ENCODE results near the gene AAK1.
"Not testable (repeated sequence)": the region's sequence is repeated elsewhere in the genome, so short reads cannot be mapped to it uniquely, and the experiment has no call there.

The AAK1 gene

DNA sequence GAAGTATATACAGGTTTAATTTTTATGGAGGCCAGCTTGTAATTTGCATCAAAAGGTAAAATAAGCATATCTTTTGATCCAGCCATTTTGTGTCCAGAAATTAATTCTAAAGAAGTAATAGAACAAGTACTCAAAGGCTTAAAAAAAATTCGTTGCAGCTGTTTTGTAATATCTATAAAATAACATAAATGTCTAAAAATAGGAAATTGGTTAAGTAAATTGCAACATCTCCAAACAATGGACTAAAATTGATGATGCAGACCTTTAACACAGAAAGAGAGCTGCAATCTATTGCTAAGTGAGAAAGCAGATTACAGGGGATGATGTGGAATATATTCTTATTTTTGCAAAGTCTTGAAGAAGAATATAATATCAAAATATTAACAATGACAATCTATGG is 19.4 kb downstream of the AAK1 start:
- DNase-seq: no peak
- no peak overlapping the region for H3K4me3 ChIP-seq
- H3K9me3 ChIP-seq: no peaks in the 10 kb centered on the region
- H3K4me1 ChIP-seq: peaks cover 0 to 59% (median 13%) of the 10 kb centered on the region in 4 donors
- no peaks in the 10 kb centered on the region for H3K27me3 ChIP-seq
- TF ChIP-seq, protein P1, sequence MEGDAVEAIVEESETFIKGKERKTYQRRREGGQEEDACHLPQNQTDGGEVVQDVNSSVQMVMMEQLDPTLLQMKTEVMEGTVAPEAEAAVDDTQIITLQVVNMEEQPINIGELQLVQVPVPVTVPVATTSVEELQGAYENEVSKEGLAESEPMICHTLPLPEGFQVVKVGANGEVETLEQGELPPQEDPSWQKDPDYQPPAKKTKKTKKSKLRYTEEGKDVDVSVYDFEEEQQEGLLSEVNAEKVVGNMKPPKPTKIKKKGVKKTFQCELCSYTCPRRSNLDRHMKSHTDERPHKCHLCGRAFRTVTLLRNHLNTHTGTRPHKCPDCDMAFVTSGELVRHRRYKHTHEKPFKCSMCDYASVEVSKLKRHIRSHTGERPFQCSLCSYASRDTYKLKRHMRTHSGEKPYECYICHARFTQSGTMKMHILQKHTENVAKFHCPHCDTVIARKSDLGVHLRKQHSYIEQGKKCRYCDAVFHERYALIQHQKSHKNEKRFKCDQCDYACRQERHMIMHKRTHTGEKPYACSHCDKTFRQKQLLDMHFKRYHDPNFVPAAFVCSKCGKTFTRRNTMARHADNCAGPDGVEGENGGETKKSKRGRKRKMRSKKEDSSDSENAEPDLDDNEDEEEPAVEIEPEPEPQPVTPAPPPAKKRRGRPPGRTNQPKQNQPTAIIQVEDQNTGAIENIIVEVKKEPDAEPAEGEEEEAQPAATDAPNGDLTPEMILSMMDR (IDR thresholded peaks at IDR 0.05): no peak
- H3K36me3 ChIP-seq: no peaks in the 10 kb centered on the region
- intact Hi-C loops (cut with DNase I; ENCODE audit: low total_unique reads): no loop called here
- no peak overlapping the region for H3K27ac ChIP-seq

DNA sequence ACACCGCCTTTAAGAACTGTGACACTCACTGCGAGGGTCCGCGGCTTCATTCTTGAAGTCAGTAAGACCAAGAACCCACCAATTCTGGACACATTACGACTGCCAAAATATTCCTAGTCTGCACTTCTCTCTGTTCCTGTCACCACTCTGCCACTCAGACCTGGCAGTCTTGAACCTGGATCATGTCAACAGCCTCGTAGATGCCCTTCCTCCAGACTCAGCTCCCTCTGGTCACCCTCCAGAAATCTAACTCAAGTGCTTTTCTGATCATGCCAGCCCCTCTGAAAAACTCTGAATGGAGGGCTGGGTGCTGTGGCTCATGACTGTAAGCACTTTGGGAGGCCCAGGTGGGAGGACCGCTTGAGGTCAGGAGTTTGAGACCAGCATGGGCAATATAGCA is 20.3 kb downstream of the AAK1 start:
- Histone ChIP-seq H3K9me3 (no peaks in the 10 kb centered on the region), H3K36me3 (no peaks in the 10 kb centered on the region), H3K4me3 (no peak overlapping the region), H3K27ac (no peak overlapping the region), H3K27me3 (no peaks in the 10 kb centered on the region), H3K4me1 (peaks cover 0 to 59% (median 14%) of the 10 kb centered on the region in 4 donors)
- intact Hi-C loops (cut with DNase I; ENCODE audit: low total_unique reads): no loop called here
- no peak for DNase-seq
- TF ChIP-seq, protein P1 (IDR thresholded peaks at IDR 0.05): no peak

DNA sequence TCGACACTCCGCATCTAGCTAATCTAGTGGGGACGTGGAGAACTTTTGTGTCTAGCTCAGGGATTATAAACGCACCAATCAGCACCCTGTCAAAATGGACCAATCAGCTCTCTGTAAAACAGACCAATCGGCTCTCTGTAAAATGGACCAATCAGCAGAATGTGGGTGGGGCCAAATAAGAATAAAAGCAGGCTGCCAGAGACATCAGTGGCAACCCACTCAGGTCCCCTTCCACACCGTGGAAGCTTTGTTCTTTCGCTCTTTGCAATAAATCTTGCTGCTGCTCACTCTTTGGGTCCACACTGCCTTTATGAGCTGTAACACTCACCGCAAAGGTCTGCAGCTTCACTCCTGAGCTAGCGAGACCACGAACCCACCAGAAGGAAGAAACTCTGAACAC is 20.7 kb downstream of the AAK1 start:
- H3K27me3 ChIP-seq; H3K9me3 ChIP-seq; DNase-seq; H3K27ac ChIP-seq; intact Hi-C loops (cut with DNase I; ENCODE audit: low total_unique reads); H3K4me3 ChIP-seq; H3K36me3 ChIP-seq: not testable (repeated sequence)
- H3K4me1 ChIP-seq: peaks cover 0 to 59% (median 16%) of the 10 kb centered on the region in 4 donors

DNA sequence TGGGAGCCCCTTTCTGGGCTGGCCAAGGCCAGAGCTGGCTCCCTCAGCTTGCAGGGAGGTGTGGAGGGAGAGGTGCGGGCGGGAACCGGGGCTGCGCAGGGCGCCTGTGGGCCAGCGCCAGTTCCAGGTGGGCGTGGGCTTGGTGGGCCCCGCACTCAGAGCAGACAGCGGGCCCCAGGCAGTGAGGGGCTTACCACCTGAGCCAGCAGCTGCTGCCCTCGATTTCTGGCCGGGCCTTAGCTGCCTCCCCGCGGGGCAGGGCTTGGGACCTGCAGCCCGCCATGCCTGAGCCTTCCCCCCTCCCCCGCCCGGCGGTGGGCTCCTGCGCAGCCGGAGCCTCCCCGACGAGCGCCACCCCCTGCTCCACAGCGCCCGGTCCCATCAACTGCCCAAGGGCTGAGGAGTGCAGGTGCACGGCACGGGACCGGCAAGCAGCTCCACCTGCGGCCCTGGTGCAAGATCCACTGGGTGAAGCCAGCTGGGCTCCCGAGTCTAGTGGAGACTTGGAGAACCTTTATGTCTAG is 21.5 kb downstream of the AAK1 start:
- H3K36me3 ChIP-seq; H3K27me3 ChIP-seq; intact Hi-C loops (cut with DNase I; ENCODE audit: low total_unique reads); H3K9me3 ChIP-seq; DNase-seq; H3K27ac ChIP-seq; H3K4me3 ChIP-seq: not testable (repeated sequence)
- H3K4me1 ChIP-seq: peaks cover 0 to 53% (median 17%) of the 10 kb centered on the region in 4 donors

DNA sequence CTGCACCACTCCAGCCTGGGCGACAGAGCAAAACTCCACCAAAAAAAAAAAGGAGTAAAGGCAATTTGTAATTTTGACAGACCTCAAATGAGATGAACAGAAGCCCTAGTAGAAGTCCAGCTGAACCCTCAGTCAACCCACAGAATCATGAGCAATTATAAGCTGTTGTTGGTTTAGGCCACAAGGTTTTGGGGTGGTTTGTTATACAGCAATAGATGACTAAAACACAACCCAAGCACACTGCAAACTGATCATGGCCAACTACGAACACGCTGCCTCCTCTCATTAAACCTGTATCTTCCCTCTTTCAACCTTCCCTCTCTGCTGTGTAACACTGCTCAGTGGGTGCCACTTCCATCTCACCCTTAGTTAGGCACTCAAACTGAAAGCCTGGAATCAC is 22.1 kb downstream of the AAK1 start:
- no peak overlapping the region for H3K27ac ChIP-seq
- intact Hi-C loops (cut with DNase I; ENCODE audit: low total_unique reads): no loop called here
- H3K4me3 ChIP-seq: no peak overlapping the region
- TF ChIP-seq, protein P1 (IDR thresholded peaks at IDR 0.05): no peak
- no peak for DNase-seq
- H3K9me3 ChIP-seq: no peaks in the 10 kb centered on the region
- H3K36me3 ChIP-seq: no peaks in the 10 kb centered on the region
- no peaks in the 10 kb centered on the region for H3K27me3 ChIP-seq
- H3K4me1 ChIP-seq: peaks cover 0 to 53% (median 20%) of the 10 kb centered on the region in 4 donors

DNA sequence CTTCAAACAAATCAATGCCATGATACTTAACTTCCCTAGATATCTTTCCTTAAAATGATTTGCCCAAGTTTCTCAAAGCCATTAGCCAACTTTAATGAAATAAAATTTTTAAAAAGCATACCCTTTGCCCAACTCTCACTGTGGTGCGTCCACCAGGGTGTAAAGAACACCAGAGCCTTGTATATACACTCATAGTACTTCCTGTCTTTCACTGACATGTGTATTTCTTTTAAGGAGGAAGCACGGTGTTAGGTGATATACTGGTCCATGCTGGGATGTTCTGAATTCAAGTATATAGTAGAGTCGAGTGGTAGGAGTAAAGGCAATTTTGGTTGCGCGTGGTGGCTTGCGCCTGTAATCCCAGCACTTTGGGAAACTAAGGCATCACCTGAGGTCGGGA is 22.7 kb downstream of the AAK1 start:
- intact Hi-C loops (cut with DNase I; ENCODE audit: low total_unique reads): no loop called here
- TF ChIP-seq, protein P1 (IDR thresholded peaks at IDR 0.05): no peak
- H3K27me3 ChIP-seq: no peaks in the 10 kb centered on the region
- peaks cover 0 to 51% (median 20%) of the 10 kb centered on the region in 4 donors for H3K4me1 ChIP-seq
- DNase-seq: no peak
- H3K4me3 ChIP-seq: no peak overlapping the region
- no peaks in the 10 kb centered on the region for H3K36me3 ChIP-seq
- no peaks in the 10 kb centered on the region for H3K9me3 ChIP-seq
- H3K27ac ChIP-seq: no peak overlapping the region

DNA sequence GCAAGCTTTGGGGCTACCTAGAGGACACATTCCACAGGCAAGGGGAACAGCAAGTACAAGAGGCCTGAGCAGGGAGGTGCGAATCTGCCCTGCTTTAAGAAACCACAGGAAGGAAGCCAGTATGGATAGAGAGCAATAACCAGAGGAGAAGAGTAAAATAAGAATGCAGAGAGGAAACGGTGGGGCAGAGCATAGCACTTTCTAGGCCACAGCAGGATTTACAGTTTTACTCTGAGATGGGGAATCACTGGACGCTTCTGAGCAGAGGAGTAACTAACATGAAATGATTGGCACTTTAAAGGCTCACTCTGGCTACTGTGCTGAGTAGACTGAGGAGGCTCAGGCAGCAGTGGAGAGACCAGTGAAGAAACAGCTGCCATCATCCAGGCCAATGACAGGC is 23.8 kb downstream of the AAK1 start:
- H3K27ac ChIP-seq: no peak overlapping the region
- DNase-seq: no peak
- H3K4me1 ChIP-seq: peaks cover 0 to 40% (median 18%) of the 10 kb centered on the region in 4 donors

More for the DNA sequence above, 23.8 kb downstream of the AAK1 start:
- Histone ChIP-seq H3K9me3 (no peaks in the 10 kb centered on the region), H3K4me3 (no peak overlapping the region), H3K36me3 (no peaks in the 10 kb centered on the region), H3K27me3 (no peaks in the 10 kb centered on the region)
- TF ChIP-seq, protein P1 (IDR thresholded peaks at IDR 0.05): no peak
- intact Hi-C loops (cut with DNase I; ENCODE audit: low total_unique reads): no loop called here

All from tibial artery (tissue), 4 donors.